IPS-NIHi7 (cell line): Measurements from ENCODE around the gene GRID1.
"Not testable (repeated sequence)": the region's sequence is repeated elsewhere in the genome, so short reads cannot be mapped to it uniquely, and the experiment has no call there.

Experiments
- DNase-seq: peaks from one replicate; pipeline ENCODE4 v3.0.0; 2012; ENCODE audit warnings: mixed read lengths; ENCODE audit errors: extremely low spot score

The GRID1 gene

GRCh38 chr10:85724215-85724614 lies 642.4 kb downstream of the GRID1 start:
- DNase-seq, result no peak

DNA sequence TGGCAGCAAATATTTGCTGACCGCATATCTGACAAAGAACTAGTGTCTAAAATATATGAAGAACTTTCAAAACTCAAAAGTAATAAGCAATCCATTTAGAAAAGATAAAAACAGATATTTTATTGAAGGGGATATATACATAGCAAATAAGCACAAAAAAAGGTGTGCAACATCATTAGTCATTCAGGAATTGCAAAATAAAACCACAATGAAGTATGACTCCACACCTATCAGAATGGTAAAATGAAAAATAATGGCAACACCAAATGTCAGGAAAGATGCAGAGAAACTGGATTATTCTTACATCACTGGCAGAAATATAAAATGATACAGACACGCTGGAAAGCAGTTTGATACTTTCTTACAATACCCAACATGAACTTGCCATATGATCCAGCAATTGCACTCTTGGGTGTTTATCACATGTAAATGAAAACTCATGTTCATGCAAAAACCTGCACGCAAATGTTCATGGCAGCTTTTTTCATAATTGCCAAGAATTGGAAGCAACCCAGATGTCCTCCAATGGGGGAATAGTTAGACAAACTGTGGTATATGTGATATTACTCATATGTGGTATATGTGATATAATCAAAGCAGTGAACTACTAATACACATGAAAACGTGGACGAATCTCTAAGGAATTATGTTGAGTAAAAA lies 645.5 kb downstream of the GRID1 start:
- DNase-seq, result no peak

- DNase-seq, result no peak
Observed at GRCh38 chr10:85719408-85719807, 647.2 kb downstream of the GRID1 start.

GRCh38 chr10:85713885-85714284 lies 652.7 kb downstream of the GRID1 start:
- DNase-seq, result no peak

DNA sequence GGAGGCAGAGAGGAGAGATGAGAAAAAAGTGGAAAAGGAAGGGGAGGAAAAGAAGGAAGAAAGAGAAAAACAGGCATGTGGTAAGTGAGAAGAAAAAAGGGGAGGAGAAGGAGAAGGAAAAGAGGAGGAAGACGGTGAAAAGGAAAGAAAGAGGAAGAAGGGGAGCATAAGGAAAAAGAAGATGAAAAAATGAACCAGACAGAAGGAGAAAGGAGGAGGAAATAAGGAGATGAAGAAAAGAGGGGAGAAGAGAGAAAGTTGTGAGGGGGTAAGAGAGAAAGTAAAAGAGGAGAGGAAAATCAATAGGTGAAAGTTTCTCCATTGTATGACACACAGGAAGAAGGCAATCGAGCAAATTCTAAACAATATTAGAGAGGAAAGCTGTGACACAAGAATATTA lies 663.8 kb downstream of the GRID1 start:
- no peak for DNase-seq

GRCh38 chr10:85699066-85699465 lies 667.5 kb downstream of the GRID1 start:
- DNase-seq, result not testable (repeated sequence)

GRCh38 chr10:85696893-85697292 lies 669.7 kb downstream of the GRID1 start:
- DNase-seq, result no peak

DNA sequence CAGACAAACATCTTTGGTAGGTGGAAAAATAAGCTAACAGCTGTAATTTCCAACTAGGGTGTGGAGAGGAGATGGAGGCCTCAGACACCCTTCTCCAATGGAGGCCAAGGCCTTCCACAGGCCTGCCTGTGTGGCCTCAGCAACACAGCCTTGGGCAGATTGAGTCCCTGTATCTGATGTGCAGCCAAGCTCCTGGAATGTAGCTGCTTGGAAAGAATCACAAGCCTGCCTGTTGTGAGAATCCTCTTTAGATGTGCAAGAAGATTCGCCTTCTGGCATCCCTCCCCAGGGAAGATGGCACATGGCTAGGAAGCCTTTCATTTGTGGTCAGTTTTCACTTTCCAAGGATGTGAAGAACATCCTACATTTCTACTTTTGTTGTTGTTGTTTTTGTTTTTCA lies 684.0 kb downstream of the GRID1 start:
- DNase-seq, result no peak

- DNase-seq, result no peak
Observed at GRCh38 chr10:85679710-85680109, 686.9 kb downstream of the GRID1 start.

- DNase-seq, result no peak
Observed at GRCh38 chr10:85679061-85679460, 687.5 kb downstream of the GRID1 start.

DNA sequence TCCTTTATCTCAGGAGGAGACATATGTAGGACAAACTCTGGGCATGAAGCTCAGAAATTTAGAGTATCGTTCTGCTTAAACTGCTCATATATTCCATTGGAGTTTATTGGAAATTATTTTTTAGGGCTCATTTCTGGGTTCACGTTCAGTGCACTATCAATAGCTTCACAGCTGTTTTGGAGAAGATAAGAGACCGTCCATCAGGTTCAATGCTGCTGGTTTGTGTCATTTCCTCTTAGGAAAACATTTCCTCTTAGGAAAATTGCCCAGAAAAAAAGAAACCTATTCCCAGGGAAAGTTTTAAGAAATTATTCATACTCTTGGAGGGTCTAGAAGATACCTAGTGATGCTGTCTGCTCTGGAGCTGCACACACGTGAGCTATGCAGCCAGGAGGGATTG lies 691.7 kb downstream of the GRID1 start:
- DNase-seq, result no peak

DNA sequence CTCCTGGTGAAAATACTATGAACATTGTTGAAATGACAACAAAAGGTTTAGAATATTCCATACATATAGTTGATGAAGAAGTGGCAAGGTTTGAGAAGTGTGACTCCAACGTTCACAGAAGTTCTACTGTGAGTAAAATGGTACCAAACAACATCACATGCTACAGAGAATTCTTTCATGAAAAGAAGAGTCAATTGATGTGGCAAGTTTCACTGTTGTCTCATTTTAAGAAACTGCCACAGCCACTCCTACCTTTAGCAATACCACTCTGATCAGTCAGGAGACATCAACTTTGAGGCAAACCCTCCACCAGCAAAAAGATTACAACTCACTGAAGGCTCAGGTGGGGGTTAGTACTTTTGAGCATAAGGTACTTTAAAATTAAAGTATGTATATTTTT lies 693.3 kb downstream of the GRID1 start:
- DNase-seq, result no peak

DNA sequence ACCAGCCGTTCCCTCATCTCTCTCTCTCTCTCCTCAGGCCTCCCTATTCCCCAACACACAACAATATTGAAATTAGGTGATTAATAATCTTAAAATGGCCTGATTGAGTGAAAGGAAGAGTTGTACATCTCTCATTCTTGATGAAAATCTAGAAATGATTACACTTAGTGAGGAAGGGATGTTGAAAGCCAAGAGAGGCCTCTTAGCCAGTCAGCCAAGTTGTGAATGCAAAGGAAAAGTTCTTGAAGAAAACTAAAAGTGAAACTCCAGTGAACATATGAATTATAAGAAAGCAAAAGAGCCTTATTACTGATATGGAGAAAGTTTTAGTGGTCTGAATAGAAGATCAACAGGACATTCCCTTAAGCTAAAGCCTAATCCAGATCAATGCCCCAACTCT lies 695.1 kb downstream of the GRID1 start:
- no peak for DNase-seq

DNA sequence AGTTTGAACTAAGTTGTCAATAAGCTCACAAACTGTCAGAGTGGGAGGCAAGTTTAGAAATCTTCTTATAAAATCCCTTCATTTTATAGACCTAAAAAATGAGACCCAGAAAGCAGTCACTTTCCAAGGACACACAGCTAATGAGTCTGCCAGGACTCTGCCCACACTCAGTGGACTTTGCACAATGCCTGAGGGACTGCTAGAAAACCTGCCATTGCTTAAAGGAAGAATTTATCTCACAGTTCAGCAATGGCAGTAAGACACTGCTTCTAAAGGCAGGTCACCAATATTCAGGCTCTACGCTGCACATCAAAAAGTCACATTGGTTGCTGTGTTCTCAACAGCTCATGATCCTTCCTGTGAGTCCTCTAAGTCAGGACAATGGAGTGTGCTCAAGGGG lies 698.1 kb downstream of the GRID1 start:
- DNase-seq, result no peak

DNA sequence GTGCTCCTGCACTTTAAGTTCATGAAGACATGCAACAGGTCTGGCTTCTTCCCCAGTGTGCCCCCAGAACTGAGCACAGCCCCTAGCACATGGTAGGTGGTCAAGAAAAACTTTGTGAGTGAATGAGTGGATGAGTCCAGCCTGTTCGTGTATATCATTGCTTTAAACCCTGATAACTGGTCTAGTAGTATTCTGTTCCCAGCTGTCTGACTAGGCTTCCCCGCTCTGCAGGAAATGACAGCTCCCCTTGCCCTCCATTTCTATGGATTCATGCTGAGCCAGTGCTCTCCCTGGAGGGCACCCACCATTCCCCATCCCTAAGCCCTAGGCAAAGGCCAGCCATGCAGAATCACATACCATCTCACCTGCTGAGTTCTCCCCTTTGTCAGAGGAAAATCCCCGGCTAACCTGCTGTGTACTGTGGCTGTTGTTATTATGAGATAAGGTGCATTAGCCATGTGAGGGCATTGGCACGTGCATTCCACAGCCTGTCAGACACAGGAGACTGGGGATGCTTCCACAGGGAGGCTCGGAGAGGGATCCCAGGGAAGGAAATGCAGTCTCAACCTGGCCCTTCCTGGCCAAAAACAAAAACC lies 698.9 kb downstream of the GRID1 start:
- DNase-seq, result peak; percentile 63

GRCh38 chr10:85666987-85667386 lies 699.6 kb downstream of the GRID1 start:
- DNase-seq, result no peak

- DNase-seq, result no peak
Observed at GRCh38 chr10:85666102-85666501, 700.5 kb downstream of the GRID1 start.

- DNase-seq, result no peak
Observed at GRCh38 chr10:85665681-85666080, 700.9 kb downstream of the GRID1 start.

GRCh38 chr10:85665078-85665477 lies 701.5 kb downstream of the GRID1 start:
- no peak for DNase-seq

DNA sequence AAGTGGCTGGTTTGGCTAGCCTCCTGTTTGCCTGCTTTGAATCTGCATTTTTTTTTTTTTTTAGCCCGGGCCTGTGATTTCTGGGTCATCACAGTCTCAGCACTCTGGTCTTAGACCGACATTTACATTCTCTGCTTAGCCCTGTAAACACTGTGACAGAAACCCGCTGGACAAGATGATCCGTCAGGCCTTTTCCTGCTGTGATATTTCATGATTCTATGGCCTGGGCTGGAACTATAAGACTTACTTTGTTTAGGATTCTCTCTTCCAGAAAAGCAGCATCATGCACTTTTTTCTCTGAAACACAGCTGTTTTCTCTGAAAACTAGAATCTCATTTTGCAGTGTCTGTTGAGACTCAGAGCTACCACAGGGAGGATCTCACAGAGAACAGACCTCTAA lies 705.5 kb downstream of the GRID1 start:
- DNase-seq, result no peak

DNA sequence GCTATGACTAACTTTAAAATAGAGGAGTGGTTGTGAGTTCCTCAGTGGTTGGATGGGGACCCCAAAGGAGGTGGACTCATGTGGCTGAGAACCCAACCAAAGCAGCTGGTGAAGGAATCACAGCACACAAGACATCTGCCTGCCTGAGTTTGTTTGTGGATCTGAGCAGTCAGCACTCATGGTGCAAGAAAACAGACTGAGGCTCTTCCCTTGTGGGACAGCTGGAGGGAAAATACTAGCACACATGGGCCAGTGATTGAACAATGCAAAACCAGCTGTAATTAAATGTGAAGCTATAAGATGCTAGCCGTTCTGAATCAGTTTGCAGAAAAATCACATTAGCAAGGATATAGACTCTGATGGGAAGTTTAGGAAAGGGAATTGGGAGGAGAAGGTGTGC lies 707.3 kb downstream of the GRID1 start:
- no peak for DNase-seq

- no peak for DNase-seq
Observed at GRCh38 chr10:85658518-85658917, 708.1 kb downstream of the GRID1 start.

DNA sequence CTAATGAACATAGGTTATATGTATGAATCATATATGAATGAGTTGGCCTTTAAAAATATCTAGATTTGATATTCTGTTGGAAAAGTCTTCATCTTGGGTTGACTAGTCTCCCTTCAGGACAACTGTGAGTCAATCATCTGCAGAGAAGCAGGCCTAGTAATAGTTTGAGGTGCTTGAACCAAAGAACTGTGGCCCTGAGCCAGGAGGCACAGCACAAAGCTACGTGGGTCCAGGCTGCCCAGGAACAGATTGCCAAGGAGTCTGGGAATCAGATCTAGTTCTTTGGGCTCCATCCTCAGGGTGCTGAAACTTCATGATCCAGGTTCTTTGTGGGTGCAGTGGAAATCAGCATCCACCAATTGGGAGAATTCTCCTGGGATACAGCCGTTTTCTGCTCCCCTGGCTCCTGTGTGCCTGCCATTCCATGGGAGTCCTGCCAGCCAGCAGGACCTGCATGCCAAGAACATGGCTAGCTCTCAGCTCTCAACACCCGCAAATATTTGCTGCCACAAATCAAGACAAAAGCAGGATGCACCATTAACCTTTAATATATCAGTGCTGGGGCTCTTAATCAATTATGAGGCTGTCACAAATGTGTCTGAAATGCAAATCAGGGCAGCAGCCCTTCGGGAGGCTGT lies 709.0 kb downstream of the GRID1 start:
- DNase-seq, result no peak
